Measurements from ENCODE around the gene MBD5.

The MBD5 gene

GRCh38 chr2:148130581-148130980 is 109.7 kb downstream of the MBD5 start:
- TF ChIP-seq GATA3 (IDR thresholded peaks at IDR 0.05; ENCODE audit: low read depth, low read length), result no peak
- TF ChIP-seq GATA2 (IDR thresholded peaks at IDR 0.05; ENCODE audit: low read depth, low read length), result no peak

- TF ChIP-seq GATA2 (IDR thresholded peaks at IDR 0.05; ENCODE audit: low read depth, low read length) (no peak), GATA3 (IDR thresholded peaks at IDR 0.05; ENCODE audit: low read depth, low read length) (no peak)
Observed at GRCh38 chr2:148132412-148132811, 111.5 kb downstream of the MBD5 start.

- TF ChIP-seq GATA2 (IDR thresholded peaks at IDR 0.05; ENCODE audit: low read depth, low read length), result no peak
- TF ChIP-seq GATA3 (IDR thresholded peaks at IDR 0.05; ENCODE audit: low read depth, low read length), result no peak
Observed at GRCh38 chr2:148135705-148136104, 114.8 kb downstream of the MBD5 start.

GRCh38 chr2:148136441-148136840 is 115.5 kb downstream of the MBD5 start:
- TF ChIP-seq GATA2 (IDR thresholded peaks at IDR 0.05; ENCODE audit: low read depth, low read length) (no peak), GATA3 (IDR thresholded peaks at IDR 0.05; ENCODE audit: low read depth, low read length) (no peak)

GRCh38 chr2:148161909-148162435 is 141.1 kb downstream of the MBD5 start:
- TF ChIP-seq GATA2 (IDR thresholded peaks at IDR 0.05; ENCODE audit: low read depth, low read length) (no peak), GATA3 (IDR thresholded peaks at IDR 0.05; ENCODE audit: low read depth, low read length) (no peak)

- TF ChIP-seq GATA2 (IDR thresholded peaks at IDR 0.05; ENCODE audit: low read depth, low read length), result no peak
- no peak for TF ChIP-seq GATA3 (IDR thresholded peaks at IDR 0.05; ENCODE audit: low read depth, low read length)
Observed at GRCh38 chr2:148162871-148163270, 142.0 kb downstream of the MBD5 start.

- TF ChIP-seq GATA3 (IDR thresholded peaks at IDR 0.05; ENCODE audit: low read depth, low read length), result no peak
- no peak for TF ChIP-seq GATA2 (IDR thresholded peaks at IDR 0.05; ENCODE audit: low read depth, low read length)
Observed at GRCh38 chr2:148165975-148166374, 145.1 kb downstream of the MBD5 start.

- TF ChIP-seq GATA2 (IDR thresholded peaks at IDR 0.05; ENCODE audit: low read depth, low read length) (no peak), GATA3 (IDR thresholded peaks at IDR 0.05; ENCODE audit: low read depth, low read length) (no peak)
Observed at GRCh38 chr2:148167241-148167766, 146.4 kb downstream of the MBD5 start.

GRCh38 chr2:148167855-148168254 is 147.0 kb downstream of the MBD5 start:
- TF ChIP-seq GATA2 (IDR thresholded peaks at IDR 0.05; ENCODE audit: low read depth, low read length), result no peak
- TF ChIP-seq GATA3 (IDR thresholded peaks at IDR 0.05; ENCODE audit: low read depth, low read length), result no peak

GRCh38 chr2:148172131-148172753 is 151.4 kb downstream of the MBD5 start:
- TF ChIP-seq GATA2 (IDR thresholded peaks at IDR 0.05; ENCODE audit: low read depth, low read length), result no peak
- TF ChIP-seq GATA3 (IDR thresholded peaks at IDR 0.05; ENCODE audit: low read depth, low read length), result no peak

GRCh38 chr2:148173168-148173567 is 152.3 kb downstream of the MBD5 start:
- TF ChIP-seq GATA3 (IDR thresholded peaks at IDR 0.05; ENCODE audit: low read depth, low read length), result no peak
- TF ChIP-seq GATA2 (IDR thresholded peaks at IDR 0.05; ENCODE audit: low read depth, low read length), result no peak

- TF ChIP-seq GATA2 (IDR thresholded peaks at IDR 0.05; ENCODE audit: low read depth, low read length) (no peak), GATA3 (IDR thresholded peaks at IDR 0.05; ENCODE audit: low read depth, low read length) (no peak)
Observed at GRCh38 chr2:148177559-148177958, 156.7 kb downstream of the MBD5 start.

GRCh38 chr2:148179724-148180123 is 158.8 kb downstream of the MBD5 start:
- TF ChIP-seq GATA2 (IDR thresholded peaks at IDR 0.05; ENCODE audit: low read depth, low read length) (no peak), GATA3 (IDR thresholded peaks at IDR 0.05; ENCODE audit: low read depth, low read length) (no peak)

GRCh38 chr2:148184976-148185375 is 164.1 kb downstream of the MBD5 start:
- TF ChIP-seq GATA2 (IDR thresholded peaks at IDR 0.05; ENCODE audit: low read depth, low read length) (no peak), GATA3 (IDR thresholded peaks at IDR 0.05; ENCODE audit: low read depth, low read length) (no peak)

GRCh38 chr2:148194882-148195281 is 174.0 kb downstream of the MBD5 start:
- TF ChIP-seq GATA2 (IDR thresholded peaks at IDR 0.05; ENCODE audit: low read depth, low read length) (no peak), GATA3 (IDR thresholded peaks at IDR 0.05; ENCODE audit: low read depth, low read length) (no peak)

All from SH-SY5Y (cell line).